ENCODE data around the gene CALD1.

Gene CALD1

GRCh38 chr7:134927076-134927475 lies 147.6 kb downstream of the CALD1 start:
- DNase-seq (ENCODE audit: low read depth), result no peak

- DNase-seq (ENCODE audit: low read depth), result no peak
These were observed 148.3 kb downstream of the CALD1 start for GRCh38 chr7:134927723-134928122.

- DNase-seq (ENCODE audit: low read depth), result no peak
These were observed 149.1 kb downstream of the CALD1 start for GRCh38 chr7:134928554-134928953.

GRCh38 chr7:134931487-134931886 lies 152.1 kb downstream of the CALD1 start:
- DNase-seq (ENCODE audit: low read depth), result no peak

- DNase-seq (ENCODE audit: low read depth), result no peak
These were observed 153.4 kb downstream of the CALD1 start for GRCh38 chr7:134932707-134933370.

GRCh38 chr7:134933460-134934068 lies 154.1 kb downstream of the CALD1 start:
- DNase-seq (ENCODE audit: low read depth), result no peak

GRCh38 chr7:134935701-134936100 lies 156.3 kb downstream of the CALD1 start:
- no peak for DNase-seq (ENCODE audit: low read depth)

GRCh38 chr7:134936893-134937510 lies 157.6 kb downstream of the CALD1 start:
- DNase-seq (ENCODE audit: low read depth), result no peak

GRCh38 chr7:134938141-134938540 lies 158.7 kb downstream of the CALD1 start:
- no peak for DNase-seq (ENCODE audit: low read depth)

GRCh38 chr7:134939136-134939535 lies 159.7 kb downstream of the CALD1 start:
- no peak for DNase-seq (ENCODE audit: low read depth)

- DNase-seq (ENCODE audit: low read depth), result no peak
These were observed 161.3 kb downstream of the CALD1 start for GRCh38 chr7:134940729-134941128.

- no peak for DNase-seq (ENCODE audit: low read depth)
These were observed 161.9 kb downstream of the CALD1 start for GRCh38 chr7:134941185-134941900.

- DNase-seq (ENCODE audit: low read depth), result no peak
These were observed 162.5 kb downstream of the CALD1 start for GRCh38 chr7:134941952-134942351.

GRCh38 chr7:134942690-134943466 lies 163.4 kb downstream of the CALD1 start:
- no peak for DNase-seq (ENCODE audit: low read depth)

- no peak for DNase-seq (ENCODE audit: low read depth)
These were observed 164.5 kb downstream of the CALD1 start for GRCh38 chr7:134943785-134944400.

- no peak for DNase-seq (ENCODE audit: low read depth)
These were observed 166.3 kb downstream of the CALD1 start for GRCh38 chr7:134945691-134946090.

- no peak for DNase-seq (ENCODE audit: low read depth)
These were observed 166.8 kb downstream of the CALD1 start for GRCh38 chr7:134946260-134946659.

- DNase-seq (ENCODE audit: low read depth), result no peak
These were observed 167.9 kb downstream of the CALD1 start for GRCh38 chr7:134947329-134947728.

GRCh38 chr7:134947831-134948230 lies 168.4 kb downstream of the CALD1 start:
- DNase-seq (ENCODE audit: low read depth), result no peak

GRCh38 chr7:134948246-134948645 lies 168.8 kb downstream of the CALD1 start:
- DNase-seq (ENCODE audit: low read depth), result no peak

GRCh38 chr7:134948736-134949135 lies 169.3 kb downstream of the CALD1 start:
- no peak for DNase-seq (ENCODE audit: low read depth)

- no peak for DNase-seq (ENCODE audit: low read depth)
These were observed 169.7 kb downstream of the CALD1 start for GRCh38 chr7:134949171-134949570.
